NCI-H748 treated with DMSO at 0.1 percent for 48 hours (cell line): ENCODE measurements around the gene KLKB1.

Experiments
- DNase-seq: peaks from one replicate; lab custom pipeline; 2025; lab: John Stamatoyannopoulos, UW

KLKB1 gene

DNA sequence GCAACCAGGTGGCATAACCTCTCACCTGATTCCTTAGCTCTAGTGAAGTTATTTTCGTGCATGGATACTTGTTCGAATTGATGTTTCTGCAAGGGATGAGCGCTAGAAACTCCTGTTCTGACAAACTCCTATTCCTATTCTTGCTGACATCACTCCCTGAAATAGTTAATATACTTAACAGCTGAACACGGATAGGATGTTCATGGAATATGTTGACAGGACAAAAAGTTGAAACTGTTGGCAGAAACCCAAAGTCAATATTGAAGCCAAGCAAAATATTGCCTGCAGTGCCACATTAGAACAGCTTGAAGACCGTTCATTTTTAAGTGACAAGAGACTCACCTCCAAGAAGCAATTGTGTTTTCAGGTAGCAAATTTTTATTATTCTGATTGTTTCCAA, at the start of gene KLKB1:
Gene KLKB1, plus strand, starts transcription at position 287 of the 400 bp plus-strand sequence. CDS start 689 bp downstream, outside the sequence.
- DNase-seq: no peak

DNA sequence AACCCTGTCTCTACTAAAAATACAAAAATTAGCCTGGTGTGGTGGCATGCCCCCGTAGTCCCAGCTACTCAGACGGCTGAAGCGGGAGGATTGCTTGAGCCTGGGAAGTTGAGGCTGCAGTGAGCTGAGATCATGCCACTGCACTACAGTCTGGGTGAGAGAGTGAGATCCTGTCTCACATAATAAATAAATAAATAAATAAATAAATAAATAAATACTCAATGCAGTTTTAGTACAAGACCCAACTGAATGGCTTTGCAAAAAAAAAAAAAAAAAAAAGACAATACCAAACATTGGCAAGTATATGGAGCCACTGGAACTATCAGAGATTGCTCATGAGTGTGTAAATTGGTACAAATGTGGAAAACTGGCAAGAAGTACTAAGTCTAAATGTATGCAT, 39.2 kb upstream of the KLKB1 start:
- no peak for DNase-seq

DNA sequence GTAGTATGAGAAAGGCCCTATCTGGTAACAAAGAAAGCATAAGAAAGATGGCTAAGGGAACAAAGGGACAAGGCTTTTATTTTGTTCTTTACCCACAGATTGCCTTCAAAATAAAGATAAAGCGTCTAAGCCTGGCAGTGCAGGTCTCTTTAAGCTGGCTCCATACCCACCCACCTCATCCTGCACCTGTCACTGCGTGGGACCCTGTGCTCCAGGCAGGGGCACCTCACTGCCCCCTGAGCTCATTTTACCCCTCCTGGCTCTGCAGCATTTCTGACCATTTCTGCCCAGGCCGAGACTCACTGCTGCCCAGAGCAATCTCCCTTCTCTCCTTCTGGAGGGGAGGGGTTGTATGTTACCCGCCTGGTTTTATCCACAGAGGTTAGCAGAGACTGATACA, 37.7 kb upstream of the KLKB1 start:
- DNase-seq: no peak

DNA sequence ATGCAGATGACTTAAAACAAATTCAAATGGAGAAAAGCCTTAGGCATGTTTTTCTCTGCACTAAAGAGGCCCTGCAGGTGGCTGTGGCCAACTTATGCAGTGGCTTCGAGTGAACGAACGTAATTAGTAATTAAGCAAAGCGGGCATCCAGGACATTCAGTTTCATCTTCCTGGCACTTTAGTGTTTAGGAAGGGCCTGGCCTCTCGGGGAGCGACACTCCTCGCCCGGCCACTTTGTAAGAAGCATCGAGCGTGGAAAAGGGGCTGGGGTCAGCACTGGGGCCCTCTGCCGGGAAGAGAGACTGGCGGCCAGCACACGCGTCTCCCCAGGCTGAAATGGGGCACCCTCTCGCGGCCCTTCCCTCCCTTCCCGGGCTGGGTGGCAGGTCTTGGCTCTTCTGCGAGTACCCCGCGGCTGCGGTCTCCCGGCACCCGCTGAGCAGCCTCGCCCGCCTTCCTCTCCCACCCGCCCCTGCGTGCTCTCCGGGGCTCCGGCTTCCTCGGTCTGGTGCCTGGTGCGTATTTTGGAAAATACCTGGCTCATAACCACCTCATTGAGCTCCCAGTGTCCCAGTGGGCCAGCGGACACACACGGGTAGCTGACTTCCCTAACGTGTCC, 36.6 kb upstream of the KLKB1 start:
- DNase-seq: no peak

DNA sequence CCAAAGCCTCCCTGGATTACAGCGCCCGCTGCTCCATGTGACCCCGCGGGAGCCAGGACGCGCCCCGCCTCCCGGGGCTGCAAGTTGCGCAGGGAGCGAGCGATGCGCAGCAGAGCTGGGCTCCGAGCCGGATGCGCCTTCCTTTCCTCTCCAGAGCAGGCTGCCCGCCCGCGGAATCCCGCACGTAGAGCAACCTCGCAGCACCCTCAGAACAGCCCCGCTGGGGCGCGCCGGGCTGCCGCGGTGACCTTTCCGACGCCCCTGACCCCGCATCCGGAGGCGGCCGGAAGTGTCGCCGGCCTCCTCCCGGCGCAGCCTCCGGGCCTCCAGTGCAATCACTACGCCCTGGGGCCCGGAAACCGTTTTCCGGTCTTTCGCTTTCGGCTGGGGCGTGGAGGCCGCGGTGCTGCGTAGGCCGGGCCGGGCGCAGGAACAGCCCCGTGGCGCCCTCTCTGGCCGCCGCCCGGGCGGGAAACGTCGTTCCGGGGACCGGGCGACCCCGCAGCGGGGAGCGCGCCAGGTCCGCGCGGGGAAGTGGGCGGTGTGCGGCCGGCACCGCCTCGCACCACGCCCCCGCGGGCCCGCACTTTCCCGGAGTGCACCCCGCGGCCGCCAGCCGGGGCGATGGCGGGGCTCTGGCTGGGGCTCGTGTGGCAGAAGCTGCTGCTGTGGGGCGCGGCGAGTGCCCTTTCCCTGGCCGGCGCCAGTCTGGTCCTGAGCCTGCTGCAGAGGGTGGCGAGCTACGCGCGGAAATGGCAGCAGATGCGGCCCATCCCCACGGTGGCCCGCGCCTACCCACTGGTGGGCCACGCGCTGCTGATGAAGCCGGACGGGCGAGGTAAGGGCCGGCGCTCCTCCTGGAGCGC, 35.9 kb upstream of the KLKB1 start, which contains the start of gene CYP4V2:
Gene CYP4V2, plus strand, starts transcription at position 368 of the 866 bp plus-strand sequence. Its CDS starts 257 bp downstream, at position 625.
- DNase-seq: no peak

DNA sequence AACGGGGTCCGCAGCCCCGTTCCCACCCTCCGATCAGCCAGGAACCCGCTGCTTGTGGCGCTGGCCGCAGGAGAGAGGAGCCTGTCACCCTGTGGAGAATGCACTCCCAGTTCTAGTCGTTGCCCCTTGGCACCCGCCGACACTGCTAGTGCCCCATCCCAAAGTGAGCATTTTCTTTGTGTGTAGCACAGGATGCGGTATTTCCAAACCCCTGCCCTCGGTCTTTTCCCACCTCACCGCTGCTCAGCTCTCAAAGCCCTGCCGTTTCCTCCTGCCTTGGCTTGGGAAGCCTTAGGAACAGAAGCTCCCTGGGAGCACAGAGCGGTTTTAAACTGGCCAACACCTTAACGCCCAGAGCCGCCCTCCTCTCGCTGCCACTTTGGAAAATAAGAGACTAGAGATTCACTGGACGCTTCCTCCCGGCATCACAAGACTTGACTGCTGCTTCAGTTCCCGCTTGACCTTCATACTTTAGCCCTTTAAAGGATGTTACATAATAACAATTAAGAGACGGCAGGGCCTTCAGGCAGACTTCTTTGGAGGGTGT, 35.2 kb upstream of the KLKB1 start:
- no peak for DNase-seq

DNA sequence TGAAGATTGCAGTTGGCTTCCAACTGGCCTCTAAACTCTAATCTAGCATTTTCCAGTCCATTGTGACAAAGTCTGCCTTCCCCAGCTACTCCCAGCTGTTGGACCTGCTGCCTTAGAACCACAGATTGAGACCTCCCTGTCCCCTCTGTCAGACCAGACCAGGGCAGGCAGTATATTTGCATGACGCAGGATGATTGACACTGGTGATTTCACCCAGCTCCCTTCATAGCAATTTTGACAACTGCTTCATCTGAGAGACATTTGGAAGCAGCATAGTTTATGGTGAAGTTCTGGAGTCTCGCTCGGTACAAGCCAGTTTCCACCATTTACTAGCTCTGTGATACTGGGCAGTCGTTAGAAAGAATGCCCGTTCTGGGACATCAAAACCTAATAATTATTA, 33.5 kb upstream of the KLKB1 start:
- DNase-seq: no peak

DNA sequence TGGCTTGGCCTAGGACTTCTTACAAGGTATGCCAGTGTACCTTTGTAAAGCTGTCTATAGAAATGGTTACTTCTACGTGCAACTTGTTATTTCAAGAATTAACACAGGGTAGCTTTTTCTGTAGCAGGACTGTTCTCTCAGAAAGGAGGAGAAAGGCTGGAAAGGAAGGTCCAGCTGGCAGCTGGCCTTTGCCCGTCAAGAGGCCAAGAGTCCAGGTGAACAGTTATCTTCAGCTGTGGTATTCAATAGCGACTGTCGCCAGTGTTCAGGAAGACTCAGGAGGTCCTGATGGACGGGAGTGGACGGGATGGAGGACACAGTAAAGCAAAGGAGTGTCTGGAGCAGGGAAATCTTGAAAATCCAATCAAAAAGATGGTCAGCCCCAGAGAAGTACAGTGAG, 31.2 kb upstream of the KLKB1 start:
- DNase-seq: no peak

DNA sequence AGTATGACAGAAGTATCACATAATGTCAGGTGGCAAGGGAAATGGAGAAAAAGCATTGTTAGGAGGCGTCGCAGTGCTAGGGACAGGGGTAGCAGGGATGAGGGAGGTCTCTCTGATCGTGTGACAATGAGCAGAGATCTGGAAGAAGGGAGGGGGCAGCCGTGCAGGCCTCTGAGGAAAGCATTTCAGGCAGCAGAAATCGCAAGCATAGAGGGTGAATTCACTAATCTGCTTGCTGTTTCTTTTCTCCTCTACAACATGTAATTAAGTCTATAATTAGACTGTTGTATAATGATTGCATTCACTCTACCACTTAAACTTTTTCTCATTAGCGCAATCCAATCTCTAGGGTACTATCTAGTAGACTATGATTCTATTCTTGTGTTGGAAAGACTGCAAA, 26.8 kb upstream of the KLKB1 start:
- DNase-seq: no peak

DNA sequence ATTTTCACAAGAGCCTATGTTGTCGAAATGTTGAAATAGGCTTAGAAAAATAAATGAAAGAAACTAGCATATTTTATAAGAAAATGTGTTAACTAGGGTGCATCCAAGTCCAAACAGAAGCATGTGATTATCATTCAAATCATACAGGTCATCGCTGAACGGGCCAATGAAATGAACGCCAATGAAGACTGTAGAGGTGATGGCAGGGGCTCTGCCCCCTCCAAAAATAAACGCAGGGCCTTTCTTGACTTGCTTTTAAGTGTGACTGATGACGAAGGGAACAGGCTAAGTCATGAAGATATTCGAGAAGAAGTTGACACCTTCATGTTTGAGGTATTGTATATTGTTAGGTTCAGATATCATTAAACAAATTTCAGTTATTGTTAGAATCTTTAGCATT, 26.3 kb upstream of the KLKB1 start:
- DNase-seq: no peak

DNA sequence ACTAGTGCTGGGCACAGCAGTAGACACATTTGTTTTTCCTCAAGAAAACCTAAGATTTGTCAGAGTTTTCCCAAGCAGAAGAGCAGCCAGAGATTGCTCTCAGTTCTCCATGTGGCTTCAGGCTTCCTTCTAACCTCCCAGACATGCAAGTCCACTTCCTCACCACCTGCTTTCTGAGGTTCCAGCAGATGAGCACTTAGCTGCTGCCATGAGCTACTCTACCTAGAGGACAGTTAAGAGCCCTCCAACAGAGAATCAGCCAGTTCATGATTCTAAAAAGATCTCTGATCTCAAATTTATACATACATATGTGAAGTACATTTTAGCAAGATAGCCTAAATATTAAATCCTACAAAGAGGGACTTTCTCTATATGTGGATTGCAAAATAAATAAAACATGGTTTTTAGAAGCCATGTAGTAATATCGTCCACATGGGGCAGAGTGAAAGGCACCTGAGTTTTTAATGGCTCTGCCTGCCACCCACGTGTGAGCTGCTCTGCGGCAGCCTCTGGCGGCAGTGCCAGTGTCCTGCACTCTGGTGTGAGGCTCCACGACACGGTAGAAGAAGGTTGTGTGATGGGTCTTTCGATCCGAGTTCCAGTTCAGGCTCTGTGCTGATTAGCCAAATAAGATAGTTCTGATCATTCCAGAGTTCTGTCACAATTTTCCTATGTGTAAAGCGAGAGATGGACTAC, 25.6 kb upstream of the KLKB1 start:
- no peak for DNase-seq

DNA sequence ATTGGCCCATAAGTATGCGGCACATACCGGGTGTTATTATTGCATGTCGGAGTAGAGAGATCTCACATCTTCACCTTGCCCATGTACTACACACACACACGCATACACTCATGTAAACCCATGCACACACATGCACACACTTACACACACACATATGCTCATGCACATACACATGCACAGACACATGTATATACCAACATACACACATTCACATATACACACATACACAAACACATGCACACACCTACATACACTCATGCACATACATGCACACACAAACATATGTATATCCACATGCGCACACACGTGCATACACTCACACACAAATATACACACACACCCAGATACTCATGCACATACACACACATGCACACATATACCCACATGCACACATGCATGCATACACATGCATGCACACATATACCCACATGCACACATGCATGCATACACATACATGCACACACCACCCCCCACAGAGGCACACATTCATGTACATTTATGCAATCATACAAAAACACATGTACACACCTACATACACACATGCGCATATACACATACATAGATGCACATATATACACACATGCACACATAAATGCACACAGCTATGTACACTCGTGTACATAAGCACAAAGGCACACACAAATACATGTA, 24.7 kb upstream of the KLKB1 start:
- DNase-seq: no peak

DNA sequence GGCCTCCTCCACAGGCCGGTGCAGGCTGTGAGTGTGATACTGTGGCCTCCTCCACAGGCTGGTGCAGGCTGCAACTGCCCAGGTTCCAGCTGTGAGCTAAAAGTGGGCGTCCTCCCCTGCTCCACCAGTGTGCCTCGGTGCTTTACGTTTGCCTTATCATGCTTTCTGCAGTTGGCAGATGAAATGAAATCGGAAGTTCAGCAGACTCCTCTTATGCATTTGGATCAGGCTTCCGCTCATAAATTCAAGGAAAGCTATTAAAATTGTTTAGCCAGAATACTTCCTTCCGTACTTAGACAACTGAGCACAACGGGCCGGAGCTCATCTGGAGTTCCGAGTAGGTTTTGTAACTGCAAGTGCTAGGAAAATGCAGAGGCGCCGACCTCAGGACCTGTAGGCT, 23.9 kb upstream of the KLKB1 start:
- DNase-seq: no peak

DNA sequence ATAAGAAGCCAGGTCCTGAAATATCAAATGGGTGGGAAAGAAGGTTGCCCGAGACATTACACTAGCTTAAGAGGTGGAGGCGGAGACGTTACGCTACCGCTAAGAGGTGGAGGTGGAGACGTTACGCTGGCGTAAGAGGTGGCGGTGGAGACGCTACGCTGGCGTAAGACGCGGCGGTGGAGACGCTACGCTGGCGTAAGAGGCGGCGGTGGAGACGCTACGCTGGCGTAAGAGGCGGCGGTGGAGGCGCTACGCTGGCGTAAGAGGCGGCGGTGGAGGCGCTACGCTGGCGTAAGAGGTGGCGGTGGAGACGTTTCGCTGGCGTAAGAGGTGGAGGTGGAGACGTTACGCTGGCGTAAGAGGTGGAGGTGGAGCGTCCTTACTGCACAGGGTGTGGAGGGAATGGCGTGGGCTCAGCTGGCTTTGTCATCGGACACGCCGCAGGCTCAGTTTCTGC, 23.2 kb upstream of the KLKB1 start:
- DNase-seq: no peak

DNA sequence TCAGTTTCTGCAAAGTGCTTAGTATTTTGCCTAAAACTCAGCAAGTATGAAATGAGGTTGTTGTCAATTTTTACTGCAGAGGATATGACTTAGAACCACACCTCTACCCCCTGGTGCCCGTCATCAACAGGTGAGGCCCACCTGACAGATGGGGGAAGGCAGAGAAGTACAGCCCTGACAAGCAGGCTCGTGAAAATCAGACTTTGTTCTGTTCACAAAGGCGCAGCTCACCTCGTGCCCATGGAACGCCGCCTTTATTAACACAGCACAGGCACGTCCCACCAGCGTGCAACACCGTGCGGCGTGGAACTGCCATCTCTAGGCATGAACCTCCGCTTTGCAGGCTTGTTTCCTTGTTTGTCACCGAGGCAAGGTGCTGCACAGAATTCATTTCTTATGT, 22.6 kb upstream of the KLKB1 start:
- no peak for DNase-seq

DNA sequence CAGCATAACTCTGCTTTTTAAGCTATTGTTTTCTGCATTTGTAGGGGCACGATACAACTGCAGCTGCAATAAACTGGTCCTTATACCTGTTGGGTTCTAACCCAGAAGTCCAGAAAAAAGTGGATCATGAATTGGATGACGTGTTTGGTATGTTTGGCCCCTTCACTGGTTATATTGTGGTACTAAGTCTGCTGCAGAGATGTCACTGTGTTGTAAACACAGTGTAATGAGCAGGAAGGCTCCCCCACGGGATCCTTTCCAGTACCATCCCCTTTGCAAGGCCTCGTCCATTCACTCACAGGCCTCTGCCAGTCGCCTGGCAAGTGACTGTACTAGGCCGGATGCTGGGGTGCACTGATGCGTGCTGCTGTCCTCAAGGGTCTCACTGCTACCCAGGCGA, 22.2 kb upstream of the KLKB1 start:
- DNase-seq: no peak

DNA sequence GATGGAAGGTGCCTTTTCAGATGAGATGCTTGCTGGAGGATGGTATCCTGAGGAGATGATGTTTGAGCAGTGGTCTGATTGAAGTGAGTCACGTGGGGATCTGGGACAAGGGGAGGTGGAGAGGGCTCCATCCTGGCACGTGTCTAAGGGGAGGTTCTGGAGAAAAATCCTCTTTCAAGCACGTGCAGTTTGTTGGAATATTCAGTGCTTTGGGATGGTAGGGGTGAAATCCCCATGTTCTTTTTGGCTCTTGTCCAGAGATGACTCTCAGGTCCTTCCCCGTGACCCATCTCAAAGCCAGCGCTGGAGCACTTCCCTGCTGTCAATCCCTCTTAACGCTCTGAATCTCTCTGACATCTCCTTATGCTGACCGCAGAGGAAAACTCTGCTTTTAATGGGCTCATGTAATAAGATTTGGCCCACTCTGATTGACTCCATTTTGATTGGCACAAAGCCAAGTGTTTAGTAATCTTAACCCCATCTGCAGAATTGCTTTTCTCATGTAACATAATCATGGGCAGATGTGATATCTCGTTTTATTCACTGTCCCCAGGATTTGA, 10.8 kb upstream of the KLKB1 start:
- DNase-seq: no peak

DNA sequence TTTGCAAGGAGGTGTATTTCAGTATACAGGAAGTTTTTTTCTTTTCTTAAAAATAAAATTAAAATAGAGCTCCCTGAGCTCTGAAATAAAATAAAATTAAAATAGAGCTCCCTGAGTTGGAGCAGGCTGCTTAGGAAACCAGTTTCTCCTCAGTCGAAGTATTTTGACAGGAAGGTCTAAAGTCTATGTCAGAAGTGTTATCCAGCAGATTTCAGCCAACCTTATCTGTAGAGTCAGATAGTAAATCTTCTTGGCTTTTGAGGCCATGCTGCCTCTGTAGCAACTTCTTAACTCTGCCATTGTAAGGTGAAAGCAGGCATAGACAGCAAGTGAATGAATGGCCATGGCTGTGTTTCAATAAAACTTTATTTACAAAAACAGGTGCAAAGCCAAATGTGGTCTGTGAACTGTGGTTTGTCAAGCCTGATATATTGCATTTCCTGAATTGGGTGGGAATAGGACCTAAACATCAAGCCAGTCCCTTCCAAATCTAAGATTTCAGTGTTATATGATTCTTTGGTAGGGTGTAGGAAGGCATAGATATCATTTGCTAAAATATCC, 9.5 kb upstream of the KLKB1 start:
- DNase-seq: no peak

DNA sequence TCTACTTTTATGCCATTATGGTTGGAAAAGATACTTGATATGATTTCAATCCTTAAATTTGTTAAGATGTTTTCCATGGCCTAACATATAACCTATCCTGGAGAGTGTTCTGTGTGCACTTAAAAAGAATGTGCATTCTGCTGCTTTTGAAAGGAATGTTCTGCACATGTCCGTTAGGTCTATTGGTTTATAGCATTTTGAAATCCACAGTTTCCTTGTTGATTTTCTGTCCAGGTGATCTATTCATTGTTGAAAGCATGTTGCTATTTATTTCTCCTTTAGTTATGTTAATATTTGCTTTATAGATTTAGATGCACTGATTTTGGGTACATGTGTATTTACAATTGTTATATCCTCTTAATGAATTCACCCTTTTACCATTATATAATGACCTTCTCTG, 5.7 kb upstream of the KLKB1 start:
- DNase-seq: no peak

DNA sequence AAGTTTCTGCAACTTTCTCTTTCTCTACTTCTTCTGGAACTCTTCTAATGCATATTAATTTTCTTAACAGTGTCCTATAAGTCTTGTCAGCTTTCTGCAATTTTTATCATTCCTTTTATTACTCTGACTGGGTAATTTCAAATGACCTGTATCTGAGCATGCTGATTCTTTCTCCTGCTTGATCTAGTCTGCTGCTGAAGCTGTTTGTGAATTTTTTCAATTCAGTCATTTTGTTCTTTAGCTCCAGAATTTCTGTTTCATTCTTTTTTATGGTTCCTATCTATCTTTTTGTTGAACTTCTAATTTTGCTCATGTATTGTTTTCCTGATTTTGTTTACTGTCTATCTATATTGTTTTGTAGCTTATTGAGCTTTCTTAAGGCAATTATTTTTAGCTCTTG, 1.5 kb upstream of the KLKB1 start:
- no peak for DNase-seq

DNA sequence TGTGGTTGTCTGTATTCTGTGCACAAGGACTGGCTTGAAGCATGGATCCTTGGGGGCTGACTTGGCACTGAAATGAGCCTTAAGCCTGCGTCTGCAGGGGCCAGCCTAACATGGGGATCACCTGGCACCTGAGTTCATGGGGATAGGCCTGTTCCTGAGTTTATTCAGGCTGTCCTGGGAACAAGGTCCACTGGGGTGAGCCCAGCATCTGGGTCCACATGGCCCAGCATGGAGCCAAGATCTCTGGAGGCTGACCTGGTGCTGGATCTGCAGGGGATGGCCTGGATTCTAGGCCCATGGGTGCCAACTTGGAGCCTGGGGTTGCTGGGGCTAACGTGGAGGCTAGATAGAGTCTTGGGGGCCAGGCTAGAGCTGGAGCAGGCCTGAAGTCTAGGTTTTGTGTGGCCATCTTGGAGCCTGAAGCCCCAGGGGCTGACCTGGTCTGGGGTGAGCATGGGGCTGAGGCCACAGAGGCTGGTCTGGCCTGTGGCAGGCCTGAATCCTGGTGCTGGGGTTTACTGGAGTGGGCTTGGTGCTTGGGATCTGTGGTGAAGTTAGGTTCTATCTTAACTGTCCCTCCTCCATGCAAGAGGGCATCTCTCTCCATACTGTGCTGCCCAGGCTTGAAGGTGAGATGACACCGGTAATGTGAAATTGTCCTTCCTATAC, 652 bp upstream of the KLKB1 start:
- DNase-seq: no peak
